ENCODE results near the gene FAM221B. TPM values are rescaled to one million over a fixed set of nuclear protein-coding genes. Genes with fewer than 3 reads are reported as not detected.

Gene FAM221B
- total and polyA plus RNA-seq, 7 donors, result not detected

DNA sequence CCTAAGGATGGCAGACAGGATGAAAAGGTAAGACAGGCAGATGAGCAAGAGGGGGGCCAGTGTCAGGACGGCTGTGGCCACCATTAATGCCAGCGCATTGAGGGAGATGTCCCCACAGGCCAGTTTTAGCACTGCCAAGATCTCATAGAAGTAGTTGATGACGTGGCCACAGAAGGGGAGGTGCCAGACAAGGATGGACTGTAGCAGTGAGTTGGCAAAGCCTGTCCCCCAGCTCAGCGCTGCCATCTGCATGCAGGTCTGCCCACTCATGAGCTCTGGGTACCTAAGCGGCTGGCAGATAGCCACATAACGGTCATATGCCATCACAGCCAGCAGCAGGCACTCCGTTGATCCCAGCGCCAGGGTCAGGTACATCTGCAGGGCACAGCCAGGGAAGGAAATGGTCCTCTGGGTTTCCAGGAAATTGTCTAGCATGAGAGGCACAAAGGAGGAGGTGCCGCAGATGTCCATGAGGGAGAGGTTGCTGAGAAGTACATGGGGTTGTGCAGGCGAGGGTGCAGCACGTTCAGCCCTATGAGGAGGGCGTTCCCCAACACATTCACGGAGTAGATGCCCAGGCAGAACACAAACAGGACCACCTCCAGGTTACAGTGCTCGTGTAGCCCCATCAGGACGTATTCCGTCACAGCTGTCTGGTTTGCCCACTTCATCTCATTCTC, 30.9 kb upstream of the FAM221B start:
- Histone ChIP-seq H3K4me3 (no peak overlapping the region), H3K27me3 (ENCODE audit: insufficient read depth in 3 of 3, low read length in 2 of 3) (peaks cover 0 to 3% (median 3%) of the 10 kb centered on the region in 3 donors), H3K36me3 (ENCODE audit: insufficient read depth in 1 of 2, low read depth in 1 of 2) (no peaks in the 10 kb centered on the region), H3K9me3 (no peaks in the 10 kb centered on the region), H3K27ac (no peak overlapping the region), H3K4me1 (no peaks in the 10 kb centered on the region)
- intact Hi-C loops (cut with DNase I), result no loop called here
- DNase-seq, result peak in 1 of 2 donors; percentile 74
- TF ChIP-seq, protein P1, sequence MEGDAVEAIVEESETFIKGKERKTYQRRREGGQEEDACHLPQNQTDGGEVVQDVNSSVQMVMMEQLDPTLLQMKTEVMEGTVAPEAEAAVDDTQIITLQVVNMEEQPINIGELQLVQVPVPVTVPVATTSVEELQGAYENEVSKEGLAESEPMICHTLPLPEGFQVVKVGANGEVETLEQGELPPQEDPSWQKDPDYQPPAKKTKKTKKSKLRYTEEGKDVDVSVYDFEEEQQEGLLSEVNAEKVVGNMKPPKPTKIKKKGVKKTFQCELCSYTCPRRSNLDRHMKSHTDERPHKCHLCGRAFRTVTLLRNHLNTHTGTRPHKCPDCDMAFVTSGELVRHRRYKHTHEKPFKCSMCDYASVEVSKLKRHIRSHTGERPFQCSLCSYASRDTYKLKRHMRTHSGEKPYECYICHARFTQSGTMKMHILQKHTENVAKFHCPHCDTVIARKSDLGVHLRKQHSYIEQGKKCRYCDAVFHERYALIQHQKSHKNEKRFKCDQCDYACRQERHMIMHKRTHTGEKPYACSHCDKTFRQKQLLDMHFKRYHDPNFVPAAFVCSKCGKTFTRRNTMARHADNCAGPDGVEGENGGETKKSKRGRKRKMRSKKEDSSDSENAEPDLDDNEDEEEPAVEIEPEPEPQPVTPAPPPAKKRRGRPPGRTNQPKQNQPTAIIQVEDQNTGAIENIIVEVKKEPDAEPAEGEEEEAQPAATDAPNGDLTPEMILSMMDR (IDR thresholded peaks at IDR 0.05), result no peak
- WGBS, 3 donors, result 35 to 43% (median 36%) methylated on average over 16 of the region's 16 CpGs
- ATAC-seq, result peak; percentile 49 to 85 (median 66)

DNA sequence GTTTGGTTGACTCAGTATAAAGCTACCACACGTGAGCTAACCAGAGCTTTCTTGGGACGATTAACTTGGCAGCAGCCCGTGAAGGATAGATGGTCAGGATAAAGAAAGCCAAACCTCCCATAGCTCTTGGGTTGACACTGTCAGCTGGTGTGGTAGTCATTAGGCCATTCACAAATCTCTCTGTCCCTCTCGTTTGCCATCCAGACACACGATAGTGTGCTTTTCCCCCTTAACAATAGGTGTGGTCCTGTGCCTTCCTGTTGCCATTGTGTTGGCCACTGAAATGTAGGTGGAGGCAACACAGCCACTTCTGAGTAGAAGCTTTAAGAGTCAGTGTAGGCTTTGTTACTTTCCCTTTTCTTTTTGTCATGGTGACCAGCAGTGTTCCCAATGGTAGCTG, 29.9 kb upstream of the FAM221B start:
- H3K27ac ChIP-seq, result no peak overlapping the region
- H3K36me3 ChIP-seq (ENCODE audit: insufficient read depth in 1 of 2, low read depth in 1 of 2), result peaks cover 0 to 5% of the 10 kb centered on the region in 2 donors
- H3K4me1 ChIP-seq, result no peaks in the 10 kb centered on the region
- no peaks in the 10 kb centered on the region for H3K9me3 ChIP-seq
- TF ChIP-seq, protein P1 (IDR thresholded peaks at IDR 0.05), result no peak
- peak in 1 of 4 donors; percentile 14 for ATAC-seq
- 39 to 58% (median 55%) methylated on average over 5 of the region's 5 CpGs for WGBS, 3 donors
- intact Hi-C loops (cut with DNase I), result no loop called here
- peaks cover 0 to 3% (median 0%) of the 10 kb centered on the region in 3 donors for H3K27me3 ChIP-seq (ENCODE audit: insufficient read depth in 3 of 3, low read length in 2 of 3)
- no peak overlapping the region for H3K4me3 ChIP-seq
- no peak for DNase-seq

DNA sequence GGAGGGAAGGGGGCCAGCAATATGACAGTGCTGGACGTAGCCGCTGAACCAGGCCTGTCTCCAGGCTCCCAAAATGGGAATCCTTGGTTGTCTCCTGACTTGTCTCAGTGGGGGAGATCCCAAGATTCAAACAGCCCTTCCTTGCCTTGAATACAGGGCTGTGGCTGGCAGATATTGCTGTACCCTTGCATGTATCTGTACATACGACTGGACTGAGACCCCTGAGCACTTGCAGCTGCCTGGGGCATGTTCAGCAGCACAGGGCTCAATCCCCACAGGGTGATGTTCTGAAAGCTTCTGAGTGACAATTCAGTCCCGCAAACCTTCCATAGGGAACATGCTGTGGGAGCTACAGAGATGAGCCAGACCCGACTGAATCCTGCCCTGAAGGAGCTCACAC, 28.4 kb upstream of the FAM221B start:
- TF ChIP-seq, protein P1 (IDR thresholded peaks at IDR 0.05), result no peak
- H3K27ac ChIP-seq, result no peak overlapping the region
- H3K4me1 ChIP-seq, result no peaks in the 10 kb centered on the region
- H3K27me3 ChIP-seq (ENCODE audit: insufficient read depth in 3 of 3, low read length in 2 of 3), result no peaks in the 10 kb centered on the region
- no peak for DNase-seq
- H3K9me3 ChIP-seq, result no peaks in the 10 kb centered on the region
- no peak for ATAC-seq
- intact Hi-C loops (cut with DNase I), result loop anchor here in 1 of 2 donors (1.0 kb wide), 1 partner anchor 21 kb away; no protein-coding TSS in a partner anchor
- 79 to 87% (median 80%) methylated on average over 5 of the region's 5 CpGs for WGBS, 3 donors
- H3K36me3 ChIP-seq (ENCODE audit: insufficient read depth in 1 of 2, low read depth in 1 of 2), result peaks cover 0 to 14% of the 10 kb centered on the region in 2 donors
- no peak overlapping the region for H3K4me3 ChIP-seq

DNA sequence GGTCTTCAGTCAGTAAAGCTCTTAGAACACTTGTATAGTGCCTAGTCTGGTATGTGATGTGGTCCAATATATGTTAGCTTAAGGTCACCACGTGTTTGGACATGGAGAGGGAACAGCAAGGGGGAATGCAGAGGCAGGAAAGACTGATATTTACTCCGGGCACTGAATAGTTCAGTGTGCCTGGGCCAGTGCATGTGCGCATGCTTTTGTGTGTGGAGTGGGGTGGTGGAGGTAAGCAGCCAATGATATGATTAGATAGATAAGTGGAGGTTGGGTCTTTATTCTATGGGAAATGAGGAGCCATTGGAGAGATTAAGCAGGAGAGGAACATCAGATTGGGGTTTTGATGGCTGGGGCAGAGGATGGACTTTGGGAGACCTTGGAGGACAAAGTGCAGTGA, 27.7 kb upstream of the FAM221B start:
- Histone ChIP-seq H3K9me3 (no peaks in the 10 kb centered on the region), H3K36me3 (ENCODE audit: insufficient read depth in 1 of 2, low read depth in 1 of 2) (peaks cover 0 to 14% of the 10 kb centered on the region in 2 donors), H3K4me3 (no peak overlapping the region), H3K27me3 (ENCODE audit: insufficient read depth in 3 of 3, low read length in 2 of 3) (no peaks in the 10 kb centered on the region), H3K27ac (no peak overlapping the region), H3K4me1 (no peaks in the 10 kb centered on the region)
- DNase-seq (no peak), ATAC-seq (no peak)
- TF ChIP-seq, protein P1 (IDR thresholded peaks at IDR 0.05), result no peak
- 76 to 80% (median 77%) methylated on average over 3 of the region's 3 CpGs for WGBS, 3 donors
- intact Hi-C loops (cut with DNase I), result no loop called here
